AG04450 (cell line): Measurements from ENCODE around the gene THADA. TPM values are rescaled to one million over a fixed set of nuclear protein-coding genes. Genes with fewer than 3 reads are reported as not detected.

ENCODE experiments used
- CTCF ChIA-PET: fragments of 300-600, 350-600 bp; formaldehyde crosslinking; extraction: SDS; loops from one replicate; lab custom pipeline; 2022; ENCODE audit warnings: antibody characterized with exemption, inconsistent platforms; lab: Charles Lee
- POLR2A ChIA-PET: fragments of 350-600 bp; formaldehyde crosslinking; extraction: SDS; loops from one replicate; lab custom pipeline; 2021; ENCODE audit warnings: antibody characterized with exemption, inconsistent platforms; lab: Yijun Ruan, JAX
- DNase-seq: peaks from one replicate; pipeline ENCODE4 v3.0.0-alpha.2; 2011; ENCODE audit warnings: low read depth, low spot score
- H3K27ac ChIP-seq: one replicate; pipeline ENCODE4 v1.5.1; 2012; ENCODE audit warnings: low read depth, low read length, control low read depth
- H3K27me3 ChIP-seq: one replicate; pipeline ENCODE4 v1.6.0; 2012; ENCODE audit warnings: low read length; ENCODE audit not compliant: control insufficient read depth, insufficient read depth
- H3K4me3 ChIP-seq: 2 replicates; pipeline ENCODE4 v1.5.1; 2011; ENCODE audit warnings: mild to moderate bottlenecking, low read depth, low read length, control low read depth
- H3K9me3 ChIP-seq: 2 replicates; pipeline ENCODE4 v1.5.1; 2012; ENCODE audit warnings: low read length; ENCODE audit not compliant: control insufficient read depth, insufficient read depth
- polyA plus RNA-seq: library from polyadenylated mRNA; depleted of rRNA; stranded (reverse); fragments of >200 nt; gene quantifications from 2 replicates; pipeline ENCODE4 v1.2.3, GENCODE V29; 2011
- TF ChIP-seq, protein P1 (sequence below): IDR thresholded peaks from 2 replicates; pipeline ENCODE4 v1.5.1; 2011; ENCODE audit warnings: low read depth, low read length, control low read depth, inconsistent platforms

Gene THADA
- polyA plus RNA-seq, 1 experiment, result 15.0 TPM

DNA sequence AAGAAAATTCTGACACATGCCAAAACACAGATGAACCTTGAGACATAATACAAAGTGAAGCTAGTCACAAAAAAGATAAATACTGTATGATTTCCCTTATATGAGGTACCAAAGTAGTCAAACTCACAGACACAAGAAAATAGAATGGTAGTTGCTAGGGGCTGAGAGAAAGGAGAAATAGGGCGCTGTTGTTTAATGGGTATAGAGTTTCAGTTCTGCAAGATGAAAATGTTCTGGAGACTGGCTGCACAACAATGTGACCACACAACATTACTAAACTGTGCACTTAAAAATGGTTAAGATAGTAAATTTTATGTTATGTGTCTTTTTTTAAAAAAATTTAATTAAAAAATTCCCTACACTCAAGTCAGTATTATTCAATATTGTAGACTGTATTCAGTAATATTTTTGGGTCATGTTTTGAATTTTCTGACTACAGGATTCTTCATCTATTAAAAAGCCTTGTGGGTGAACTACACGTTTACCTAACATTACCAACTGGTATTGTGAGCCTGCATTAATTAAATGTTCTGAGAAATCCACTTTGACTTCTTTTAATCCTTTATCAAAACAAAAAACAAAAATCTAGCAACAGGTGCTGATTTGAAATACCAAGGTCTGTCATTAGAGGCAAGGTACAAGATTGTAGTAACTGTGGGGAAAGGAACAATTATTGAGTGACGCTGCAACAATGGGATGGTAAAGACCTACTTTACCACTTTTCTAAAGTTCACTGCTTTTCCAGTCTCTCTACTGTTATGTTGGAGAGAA lies 228.6 kb downstream of the THADA start:
- Histone ChIP-seq H3K4me3 (no peak overlapping the region), H3K27ac (no peak overlapping the region), H3K27me3 (no peaks in the 10 kb centered on the region), H3K9me3 (no peaks in the 10 kb centered on the region)
- no peak for DNase-seq
- CTCF ChIA-PET, result no interaction called here
- TF ChIP-seq, protein P1, sequence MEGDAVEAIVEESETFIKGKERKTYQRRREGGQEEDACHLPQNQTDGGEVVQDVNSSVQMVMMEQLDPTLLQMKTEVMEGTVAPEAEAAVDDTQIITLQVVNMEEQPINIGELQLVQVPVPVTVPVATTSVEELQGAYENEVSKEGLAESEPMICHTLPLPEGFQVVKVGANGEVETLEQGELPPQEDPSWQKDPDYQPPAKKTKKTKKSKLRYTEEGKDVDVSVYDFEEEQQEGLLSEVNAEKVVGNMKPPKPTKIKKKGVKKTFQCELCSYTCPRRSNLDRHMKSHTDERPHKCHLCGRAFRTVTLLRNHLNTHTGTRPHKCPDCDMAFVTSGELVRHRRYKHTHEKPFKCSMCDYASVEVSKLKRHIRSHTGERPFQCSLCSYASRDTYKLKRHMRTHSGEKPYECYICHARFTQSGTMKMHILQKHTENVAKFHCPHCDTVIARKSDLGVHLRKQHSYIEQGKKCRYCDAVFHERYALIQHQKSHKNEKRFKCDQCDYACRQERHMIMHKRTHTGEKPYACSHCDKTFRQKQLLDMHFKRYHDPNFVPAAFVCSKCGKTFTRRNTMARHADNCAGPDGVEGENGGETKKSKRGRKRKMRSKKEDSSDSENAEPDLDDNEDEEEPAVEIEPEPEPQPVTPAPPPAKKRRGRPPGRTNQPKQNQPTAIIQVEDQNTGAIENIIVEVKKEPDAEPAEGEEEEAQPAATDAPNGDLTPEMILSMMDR, result no peak
- POLR2A ChIA-PET, result no interaction called here

DNA sequence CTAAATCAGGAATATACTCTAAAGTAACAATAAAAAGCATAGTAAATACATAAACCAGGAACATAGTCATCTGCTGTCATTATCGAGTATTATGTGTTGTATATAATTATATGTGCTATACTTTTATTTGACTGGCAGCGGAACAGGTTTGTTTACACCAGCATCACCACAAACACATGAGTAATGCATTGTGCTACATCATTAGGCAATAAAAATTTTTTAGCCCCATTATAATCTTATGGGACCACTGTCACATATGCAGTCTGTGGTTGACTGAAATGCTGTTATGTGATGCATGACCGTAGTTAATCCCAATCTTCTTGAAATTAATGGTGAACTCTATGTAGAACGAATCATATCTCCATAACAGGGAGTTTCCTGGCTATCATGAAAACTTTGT lies 232.7 kb downstream of the THADA start:
- Histone ChIP-seq H3K4me3 (no peak overlapping the region), H3K27me3 (no peaks in the 10 kb centered on the region), H3K9me3 (no peaks in the 10 kb centered on the region), H3K27ac (no peak overlapping the region)
- CTCF ChIA-PET, result no interaction called here
- TF ChIP-seq, protein P1, result no peak
- DNase-seq, result no peak
- POLR2A ChIA-PET, result no interaction called here

DNA sequence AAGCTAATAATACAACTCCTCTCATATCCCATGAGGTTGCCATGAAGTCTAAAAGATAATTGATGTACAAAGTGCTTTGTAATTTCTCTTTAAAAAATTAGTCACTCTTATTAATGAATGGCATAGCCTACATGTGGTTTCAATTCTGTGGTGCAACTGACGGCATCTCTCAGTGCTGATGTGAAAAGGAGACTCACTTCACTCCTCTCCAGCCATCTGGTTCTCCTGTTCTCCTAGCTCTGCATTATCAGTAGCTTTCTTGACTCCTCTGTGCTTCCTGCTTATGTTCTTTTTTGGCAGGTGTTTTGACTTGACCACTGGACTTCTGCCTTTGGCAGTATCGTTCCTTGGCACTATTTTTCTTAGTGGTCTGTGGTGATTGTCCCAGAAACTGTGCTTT lies 234.6 kb downstream of the THADA start:
- ChIA-PET CTCF (interaction anchor here (1.1 kb wide), 1 partner anchor 10 kb away, joined by 4 read pairs; no protein-coding TSS in a partner anchor), POLR2A (no interaction called here)
- H3K4me3 ChIP-seq, result no peak overlapping the region
- H3K9me3 ChIP-seq, result no peaks in the 10 kb centered on the region
- no peaks in the 10 kb centered on the region for H3K27me3 ChIP-seq
- TF ChIP-seq, protein P1, result no peak
- DNase-seq, result no peak
- H3K27ac ChIP-seq, result no peak overlapping the region

DNA sequence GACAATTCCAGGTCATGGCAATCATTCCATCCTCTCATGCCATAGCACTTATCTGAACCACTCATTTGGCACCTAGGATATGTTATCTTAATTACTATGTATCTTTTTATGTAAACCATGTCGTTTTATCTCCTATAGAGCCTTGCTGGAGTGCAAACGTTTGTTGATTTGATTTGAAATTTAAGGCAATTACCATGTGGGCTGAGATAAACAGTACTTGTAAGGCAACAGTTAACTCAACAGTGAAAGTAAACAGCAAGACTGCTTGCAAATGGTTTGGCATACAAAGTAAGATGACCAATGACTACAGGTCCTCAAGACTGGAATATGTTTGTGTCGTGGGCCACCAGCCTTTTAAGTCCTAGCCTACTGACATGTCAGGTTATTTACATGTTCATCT lies 235.7 kb downstream of the THADA start:
- Histone ChIP-seq H3K4me3 (no peak overlapping the region), H3K9me3 (no peaks in the 10 kb centered on the region), H3K27ac (no peak overlapping the region), H3K27me3 (no peaks in the 10 kb centered on the region)
- ChIA-PET CTCF (interaction anchor here (0.6 kb wide), 1 partner anchor 566 kb away, joined by 8 read pairs; no protein-coding TSS in a partner anchor), POLR2A (interaction anchor here (0.6 kb wide), 1 partner anchor 131 kb away, joined by 3 read pairs; no protein-coding TSS in a partner anchor)
- no peak for DNase-seq
- TF ChIP-seq, protein P1, result no peak
